B cell (primary cell): ENCODE results near the gene ABHD17C. TPM values are rescaled to one million over a fixed set of nuclear protein-coding genes. Genes with fewer than 3 reads are reported as not detected.

Source experiments
- ATAC-seq: fragments of 200-7000 bp; cut with Tn5 transposase; one replicate; pipeline ENCODE4 v1.10.0; 2021; ENCODE audit warnings: low read depth, mild to moderate bottlenecking, moderate number of reproducible peaks, moderate library complexity
- CTCF ChIA-PET: fragments of 350-600 bp; sonication (Branson Sonifier 250); formaldehyde crosslinking; loops from one replicate; lab custom pipeline; 2021; ENCODE audit warnings: antibody characterized with exemption, inconsistent platforms; lab: Charles Lee
- POLR2A ChIA-PET: fragments of 350-600 bp; sonication (Branson Sonifier 250); formaldehyde crosslinking; loops from one replicate; lab custom pipeline; 2021; ENCODE audit warnings: antibody characterized with exemption; lab: Charles Lee
- DNase-seq: peaks from one replicate; pipeline ENCODE4 v3.0.0; 2013
- H2AFZ ChIP-seq: 2 replicates; pipeline ENCODE4 v1.6.1; 2012; ENCODE audit warnings: mild to moderate bottlenecking, low read depth, low read length; ENCODE audit not compliant: insufficient read depth, poor library complexity, severe bottlenecking
- H3K27ac ChIP-seq, 2 donors: 1 replicate in 1 of 2; 2 replicates in 1 of 2; pipeline ENCODE4 v1.5.1; 2012 to 2013; ENCODE audit warnings: low read length in 2 of 2, mild to moderate bottlenecking in 2 of 2, moderate library complexity in 1 of 2
- H3K27me3 ChIP-seq, 4 experiments: fragments of 200-600 bp in 1 of 4; sonication (generic) in 1 of 4; replicated peaks in 1 of 4; 1 replicate in 2 of 4; 2 replicates in 2 of 4; pipeline versions ENCODE4 v1.6.1 to v1.7.0; 2013 to 2016; ENCODE audit warnings: low read length in 3 of 4, mild to moderate bottlenecking in 2 of 4, mixed read lengths in 1 of 4, moderate library complexity in 1 of 4; ENCODE audit not compliant: insufficient read depth in 4 of 4, control insufficient read depth in 3 of 4; ENCODE audit errors: control extremely low read depth in 1 of 4
- H3K36me3 ChIP-seq, 2 experiments: replicated peaks in 1 of 2; 1 replicate in 1 of 2; 2 replicates in 1 of 2; pipeline versions ENCODE4 v1.6.1 to v1.7.1; 2013; ENCODE audit warnings: low read length in 1 of 2; ENCODE audit not compliant: insufficient read depth in 2 of 2, control insufficient read depth in 1 of 2; ENCODE audit errors: control extremely low read depth in 1 of 2, extremely low read depth in 1 of 2
- H3K4me1 ChIP-seq, 2 donors: fragments of 200-600 bp in 1 of 2; sonication (generic) in 1 of 2; 1 replicate in 1 of 2; 2 replicates in 1 of 2; pipeline versions ENCODE4 v1.5.1 to v1.6.1; 2013 to 2017; ENCODE audit warnings: low read length in 2 of 2; ENCODE audit not compliant: control insufficient read depth in 2 of 2, insufficient read depth in 2 of 2
- H3K4me2 ChIP-seq: replicated peaks from 2 replicates; pipeline ENCODE3; 2012; ENCODE audit warnings: mild to moderate bottlenecking, low read depth, low read length; ENCODE audit not compliant: poor library complexity, severe bottlenecking
- H3K4me3 ChIP-seq, 5 experiments: fragments of 200-600 bp in 1 of 5; sonication (generic) in 1 of 5; 1 replicate in 3 of 5; 2 replicates in 2 of 5; pipeline versions ENCODE4 v1.5.1 to v1.7.0; 2011 to 2016; ENCODE audit warnings: low read length in 4 of 5, mild to moderate bottlenecking in 4 of 5, low read depth in 2 of 5, control low read depth in 1 of 5, moderate library complexity in 1 of 5; ENCODE audit not compliant: insufficient read depth in 1 of 5; ENCODE audit errors: control extremely low read depth in 1 of 5, extremely low read depth in 1 of 5
- H3K79me2 ChIP-seq: fragments of 200-600 bp; sonication (generic); one replicate; pipeline ENCODE4 v1.6.0; 2016; ENCODE audit warnings: low read length; ENCODE audit not compliant: control insufficient read depth, insufficient read depth
- H3K9ac ChIP-seq: fragments of 200-600 bp; sonication (generic); 2 replicates; pipeline ENCODE4 v1.6.1; 2017; ENCODE audit warnings: mild to moderate bottlenecking, low read length, moderate library complexity
- H3K9me3 ChIP-seq, 3 donors: one replicate each; pipeline versions ENCODE4 v1.6.1 to v1.7.1; 2013; ENCODE audit warnings: low read length in 2 of 3; ENCODE audit not compliant: control insufficient read depth in 2 of 3, insufficient read depth in 1 of 3; ENCODE audit errors: control extremely low read depth in 1 of 3
- H4K20me1 ChIP-seq: 2 replicates; pipeline ENCODE4 v1.6.0; 2012; ENCODE audit warnings: mild to moderate bottlenecking, low read length; ENCODE audit not compliant: insufficient read depth, control insufficient read depth, poor library complexity, severe bottlenecking
- H3K27ac Mint-ChIP-seq: one replicate; pipeline ENCODE4 v1.8.0; 2021; ENCODE audit warnings: mixed read lengths
- H3K27me3 Mint-ChIP-seq: one replicate; pipeline ENCODE4 v1.8.0; 2021; ENCODE audit warnings: mixed read lengths
- H3K4me1 Mint-ChIP-seq: one replicate; pipeline ENCODE4 v1.8.0; 2021; ENCODE audit warnings: mixed read lengths
- H3K4me3 Mint-ChIP-seq: one replicate; pipeline ENCODE4 v1.8.0; 2021; ENCODE audit warnings: mixed read lengths
- H3K9me3 Mint-ChIP-seq: one replicate; pipeline ENCODE4 v1.8.0; 2022; ENCODE audit warnings: mixed read lengths; ENCODE audit not compliant: insufficient read depth
- EZH2 ChIP-seq: IDR thresholded peaks from 2 replicates; pipeline ENCODE4 v1.6.1; 2012; ENCODE audit warnings: borderline replicate concordance, low read depth, mild to moderate bottlenecking, moderate library complexity, low read length; ENCODE audit not compliant: insufficient read depth, poor library complexity, severe bottlenecking
- WGBS: methylation state at CpG from one replicate; pipeline ENCODE4 v1.1.5; 2013; ENCODE audit warnings: missing lambda C conversion rate; ENCODE audit not compliant: insufficient coverage; 5-methylcytosine and 5-hydroxymethylcytosine counted together
- intact Hi-C: fragments of 100-400 bp; cut with micrococcal nuclease; formaldehyde crosslinking; loops from one replicate; pipeline ENCODE4 v1.10.0; 2022
- polyA plus RNA-seq: library from polyadenylated mRNA; depleted of rRNA; stranded (reverse); fragments of >200 nt; gene quantifications from 2 replicates; pipeline ENCODE4 v1.2.3, GENCODE V29; 2012
- total RNA-seq, 2 donors: library from RNA; stranded (reverse); fragments of 120-200 nt in 1 of 2; gene quantifications; 1 replicate in 1 of 2; 2 replicates in 1 of 2; pipeline versions ENCODE4 v1.2.3 to v1.2.4, GENCODE V29; 2013 to 2022
- TF ChIP-seq, protein P1 (sequence below): fragments of 200-600 bp; IDR thresholded peaks from one replicate; pipeline ENCODE4 v1.8.0; 2022; ENCODE audit warnings: antibody characterized with exemption, mild to moderate bottlenecking

The ABHD17C gene
- total and polyA plus RNA-seq, 2 donors (not counting 1 experiment from before 2014, with no cell fraction given): 0.78 to 1.9 TPM

DNA sequence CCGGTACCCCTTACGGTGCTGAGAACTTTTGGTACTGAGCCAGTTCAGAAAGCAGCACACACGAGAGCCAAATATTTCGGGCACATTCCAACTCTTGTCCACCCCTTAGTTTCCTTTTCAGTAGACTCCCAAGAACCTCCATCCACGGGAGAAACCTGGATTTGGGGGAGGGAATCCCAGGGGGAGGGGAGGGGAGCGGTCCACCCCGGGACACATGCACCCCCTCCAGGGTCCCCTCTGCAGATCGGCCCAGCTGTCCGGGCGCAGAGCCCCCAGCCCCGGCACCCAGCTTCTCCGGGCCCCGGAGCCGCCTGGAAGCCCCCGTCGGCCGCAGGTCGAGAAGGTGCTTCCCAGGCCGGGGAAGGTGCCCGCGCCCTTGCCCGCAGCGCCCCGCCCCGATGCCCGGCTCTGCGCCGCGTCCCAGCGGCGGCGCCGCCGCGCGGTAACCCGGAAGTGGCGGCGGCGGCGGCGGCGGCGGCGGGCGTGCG, 455 bp upstream of the ABHD17C start:
- DNase-seq (peak; percentile 46), ATAC-seq (peak; percentile 50)
- Mint-ChIP-seq H3K27ac (peak overlapping the region; percentile 90), H3K4me3 (peak overlapping the region; percentile 97), H3K4me1 (peaks cover 20% of the 10 kb centered on the region), H3K9me3 (no peaks in the 10 kb centered on the region), H3K27me3 (peaks cover 12% of the 10 kb centered on the region)
- H3K79me2 ChIP-seq: no peaks in the 10 kb centered on the region
- ChIA-PET CTCF (interaction anchor here (1.1 kb wide), 1 partner anchor 22 kb away, joined by 3 read pairs; no protein-coding TSS in a partner anchor), POLR2A (no interaction called here)
- TF ChIP-seq, protein P1, sequence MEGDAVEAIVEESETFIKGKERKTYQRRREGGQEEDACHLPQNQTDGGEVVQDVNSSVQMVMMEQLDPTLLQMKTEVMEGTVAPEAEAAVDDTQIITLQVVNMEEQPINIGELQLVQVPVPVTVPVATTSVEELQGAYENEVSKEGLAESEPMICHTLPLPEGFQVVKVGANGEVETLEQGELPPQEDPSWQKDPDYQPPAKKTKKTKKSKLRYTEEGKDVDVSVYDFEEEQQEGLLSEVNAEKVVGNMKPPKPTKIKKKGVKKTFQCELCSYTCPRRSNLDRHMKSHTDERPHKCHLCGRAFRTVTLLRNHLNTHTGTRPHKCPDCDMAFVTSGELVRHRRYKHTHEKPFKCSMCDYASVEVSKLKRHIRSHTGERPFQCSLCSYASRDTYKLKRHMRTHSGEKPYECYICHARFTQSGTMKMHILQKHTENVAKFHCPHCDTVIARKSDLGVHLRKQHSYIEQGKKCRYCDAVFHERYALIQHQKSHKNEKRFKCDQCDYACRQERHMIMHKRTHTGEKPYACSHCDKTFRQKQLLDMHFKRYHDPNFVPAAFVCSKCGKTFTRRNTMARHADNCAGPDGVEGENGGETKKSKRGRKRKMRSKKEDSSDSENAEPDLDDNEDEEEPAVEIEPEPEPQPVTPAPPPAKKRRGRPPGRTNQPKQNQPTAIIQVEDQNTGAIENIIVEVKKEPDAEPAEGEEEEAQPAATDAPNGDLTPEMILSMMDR: no peak
- no peak for TF ChIP-seq EZH2
- H3K27me3 ChIP-seq: peaks cover 0 to 12% (median 3%) of the 10 kb centered on the region in 4 experiments
- H3K9ac ChIP-seq: peak overlapping the region; percentile 78
- H3K4me1 ChIP-seq: peaks cover 15 to 22% of the 10 kb centered on the region in 2 donors
- peak overlapping the region in 1 of 2 donors; percentile 50 for H3K27ac ChIP-seq
- peak overlapping the region; percentile 89 for H2AFZ ChIP-seq
- H4K20me1 ChIP-seq: no peaks in the 10 kb centered on the region
- peak overlapping the region; percentile 32 to 88 (median 58) for H3K4me3 ChIP-seq
- peak overlapping the region; percentile 93 for H3K4me2 ChIP-seq
- intact Hi-C loops: loop anchor here (10.0 kb wide), 1 partner anchor 300 kb away; no protein-coding TSS in a partner anchor
- no peaks in the 10 kb centered on the region for H3K9me3 ChIP-seq
- WGBS: under 1% methylated on average over 43 of the region's 47 CpGs
- H3K36me3 ChIP-seq: no peaks in the 10 kb centered on the region
